Large intestine (tissue), 3 donors: ENCODE data around the gene TMEM179. TPM values are rescaled to one million over a fixed set of nuclear protein-coding genes. Genes with fewer than 3 reads are reported as not detected.

Source experiments
- DNase-seq, 2 donors: peaks; one replicate each; pipeline versions ENCODE4 v3.0.0 to v3.0.0-alpha.2; 2013
- H3K27ac ChIP-seq: one replicate; pipeline ENCODE4 v1.5.1; 2013; ENCODE audit warnings: low read length
- H3K27me3 ChIP-seq: 2 replicates; pipeline ENCODE4 v1.6.1; 2013; ENCODE audit warnings: low read length; ENCODE audit not compliant: control insufficient read depth, insufficient read depth
- H3K36me3 ChIP-seq: 2 replicates; pipeline ENCODE4 v1.6.1; 2013; ENCODE audit warnings: low read length; ENCODE audit not compliant: control insufficient read depth, insufficient read depth
- H3K4me1 ChIP-seq: one replicate; pipeline ENCODE4 v1.6.1; 2013; ENCODE audit warnings: low read length; ENCODE audit not compliant: control insufficient read depth, insufficient read depth
- H3K4me3 ChIP-seq: one replicate; pipeline ENCODE4 v1.5.1; 2013; ENCODE audit warnings: low read length
- H3K9me3 ChIP-seq: one replicate; pipeline ENCODE4 v1.6.1; 2013; ENCODE audit warnings: mild to moderate bottlenecking, low read depth, low read length, moderate library complexity; ENCODE audit not compliant: control insufficient read depth
- WGBS: methylation state at CpG from one replicate; pipeline ENCODE4 v1.1.5; 2013; ENCODE audit warnings: low lambda C conversion rate; ENCODE audit not compliant: insufficient coverage; 5-methylcytosine and 5-hydroxymethylcytosine counted together
- polyA plus RNA-seq: library from polyadenylated mRNA; unstranded; fragments of 120-200 nt; gene quantifications from one replicate; pipeline ENCODE4 v1.2.1, GENCODE V29; 2013

Gene TMEM179
- polyA plus RNA-seq, 1 donor, result 11.8 TPM

- Histone ChIP-seq H3K27ac (no peak overlapping the region), H3K4me1 (no peaks in the 10 kb centered on the region), H3K36me3 (no peaks in the 10 kb centered on the region), H3K27me3 (no peaks in the 10 kb centered on the region), H3K4me3 (no peak overlapping the region), H3K9me3 (no peaks in the 10 kb centered on the region)
- WGBS, result no CpG with 5 or more reads among the region's 18 CpGs
- no peak for DNase-seq
Observed at GRCh38 chr14:104593241-104593701, 11.3 kb downstream of the TMEM179 start.

DNA sequence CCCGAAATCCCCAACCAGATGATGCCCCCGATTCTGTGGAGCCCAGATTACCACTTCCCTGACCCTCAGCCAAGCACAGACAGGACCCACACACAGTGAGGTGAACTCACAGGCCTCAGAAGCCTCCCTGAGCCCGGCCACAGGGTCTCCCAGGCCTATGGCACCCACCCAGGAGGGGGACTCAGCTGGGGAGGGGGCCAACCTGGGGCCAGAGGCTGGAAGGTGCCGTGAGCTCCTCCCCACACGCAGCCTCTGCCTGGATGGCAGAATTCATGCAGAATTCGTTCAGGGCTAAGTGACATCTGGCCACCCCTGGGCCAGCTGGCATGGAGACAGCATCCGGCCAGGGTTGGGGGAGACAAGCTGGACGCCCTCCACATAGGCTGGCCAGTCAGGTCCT lies 11.8 kb downstream of the TMEM179 start:
- DNase-seq, result no peak
- WGBS, result no CpG with 5 or more reads among the region's 8 CpGs
- H3K4me3 ChIP-seq, result no peak overlapping the region
- no peaks in the 10 kb centered on the region for H3K36me3 ChIP-seq
- H3K9me3 ChIP-seq, result no peaks in the 10 kb centered on the region
- H3K27me3 ChIP-seq, result no peaks in the 10 kb centered on the region
- H3K4me1 ChIP-seq, result no peaks in the 10 kb centered on the region
- no peak overlapping the region for H3K27ac ChIP-seq

- Histone ChIP-seq H3K9me3 (no peaks in the 10 kb centered on the region), H3K27ac (no peak overlapping the region), H3K27me3 (no peaks in the 10 kb centered on the region), H3K4me1 (no peaks in the 10 kb centered on the region), H3K4me3 (no peak overlapping the region), H3K36me3 (no peaks in the 10 kb centered on the region)
- no peak for DNase-seq
- WGBS, result 100% methylated on average over 1 of the region's 3 CpGs
Observed at GRCh38 chr14:104592292-104592672, 12.3 kb downstream of the TMEM179 start.

DNA sequence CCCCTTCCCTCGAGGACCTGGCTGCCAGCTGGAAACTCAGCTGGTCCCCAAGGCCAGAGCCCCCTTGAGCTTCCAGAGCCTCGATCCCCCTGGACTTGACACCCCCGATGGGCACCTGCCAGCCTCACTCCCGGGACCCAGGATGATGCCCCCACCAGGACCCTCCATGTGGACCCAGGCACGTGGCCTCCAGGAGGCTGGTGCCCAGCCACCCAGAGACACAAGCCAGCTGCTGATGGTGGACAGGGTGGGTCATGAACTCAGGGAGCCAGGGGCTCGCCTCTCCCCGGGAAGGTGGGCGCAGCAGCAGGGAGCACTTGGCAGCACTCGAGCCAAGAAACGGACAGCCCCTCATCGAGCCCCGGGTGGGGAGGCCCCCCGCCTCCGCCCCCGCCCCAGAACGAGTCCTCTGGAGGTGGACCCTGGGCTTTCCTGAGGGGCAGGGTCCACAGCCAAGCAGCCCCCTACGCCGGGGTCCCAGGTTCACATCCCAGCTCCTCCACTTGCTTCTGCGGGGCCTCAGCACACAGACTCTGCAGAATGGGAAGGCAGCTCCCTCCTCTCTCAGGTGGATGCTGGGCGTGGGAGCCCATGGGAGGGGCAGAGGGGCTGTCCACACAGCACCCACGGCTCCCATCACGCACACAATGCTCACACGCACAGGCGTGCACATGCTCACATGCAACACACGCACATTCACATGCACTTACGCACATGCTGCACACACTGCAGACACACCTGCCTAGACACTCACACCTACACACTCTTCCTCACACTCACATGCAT lies 12.9 kb downstream of the TMEM179 start:
- H3K9me3 ChIP-seq, result no peaks in the 10 kb centered on the region
- DNase-seq, result no peak
- WGBS, result no CpG with 5 or more reads among the region's 26 CpGs
- H3K4me1 ChIP-seq, result no peaks in the 10 kb centered on the region
- no peak overlapping the region for H3K4me3 ChIP-seq
- no peaks in the 10 kb centered on the region for H3K27me3 ChIP-seq
- no peaks in the 10 kb centered on the region for H3K36me3 ChIP-seq
- no peak overlapping the region for H3K27ac ChIP-seq

GRCh38 chr14:104591031-104591430 lies 13.5 kb downstream of the TMEM179 start:
- no peak overlapping the region for H3K27ac ChIP-seq
- H3K36me3 ChIP-seq, result no peaks in the 10 kb centered on the region
- no CpG with 5 or more reads among the region's 7 CpGs for WGBS
- H3K4me3 ChIP-seq, result no peak overlapping the region
- H3K9me3 ChIP-seq, result no peaks in the 10 kb centered on the region
- peaks cover 3% of the 10 kb centered on the region for H3K4me1 ChIP-seq
- H3K27me3 ChIP-seq, result no peaks in the 10 kb centered on the region
- no peak for DNase-seq

DNA sequence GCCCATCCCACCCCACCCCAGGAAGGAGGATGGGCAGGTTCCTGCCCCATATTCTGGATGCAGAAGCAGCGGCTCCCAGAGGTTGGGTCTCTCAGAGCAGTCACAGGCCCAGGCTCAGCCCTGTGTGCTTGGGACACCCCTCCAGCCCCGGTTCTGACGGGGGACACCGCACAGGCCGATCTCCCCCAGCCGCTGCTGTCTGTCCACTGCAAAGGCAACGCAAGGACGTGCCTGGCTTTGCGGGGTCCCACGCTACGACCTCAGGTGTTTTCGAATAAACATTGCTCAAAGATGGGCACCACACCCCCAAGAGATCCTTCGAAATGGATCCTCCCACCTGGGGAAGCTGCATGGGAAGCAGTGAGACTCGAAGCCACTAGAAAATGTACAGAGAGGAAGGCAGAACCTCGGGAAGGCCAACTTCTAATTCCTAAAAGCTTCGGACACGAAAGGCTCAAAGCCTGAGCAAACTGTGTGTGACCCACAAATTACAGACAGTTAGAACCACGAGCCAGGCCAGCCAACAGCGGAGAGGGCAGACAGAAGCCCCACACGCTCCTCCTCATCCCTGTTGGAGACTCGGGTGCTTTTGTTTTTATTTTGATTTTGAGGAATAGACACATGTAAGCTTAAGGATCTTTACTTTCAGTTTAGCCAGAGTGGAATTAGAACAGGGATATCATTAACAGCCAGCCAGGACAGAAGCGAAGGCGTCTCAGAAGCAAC lies 14.2 kb downstream of the TMEM179 start:
- WGBS, result no CpG with 5 or more reads among the region's 23 CpGs
- DNase-seq, result no peak
- Histone ChIP-seq H3K4me1 (peaks cover 3% of the 10 kb centered on the region), H3K27me3 (no peaks in the 10 kb centered on the region), H3K4me3 (no peak overlapping the region), H3K36me3 (no peaks in the 10 kb centered on the region), H3K27ac (no peak overlapping the region), H3K9me3 (no peaks in the 10 kb centered on the region)

- no peaks in the 10 kb centered on the region for H3K36me3 ChIP-seq
- no peak overlapping the region for H3K4me3 ChIP-seq
- DNase-seq, result no peak
- H3K27me3 ChIP-seq, result no peaks in the 10 kb centered on the region
- no peak overlapping the region for H3K27ac ChIP-seq
- H3K4me1 ChIP-seq, result peaks cover 7% of the 10 kb centered on the region
- H3K9me3 ChIP-seq, result no peaks in the 10 kb centered on the region
- WGBS, result no CpG with 5 or more reads among the region's 26 CpGs
Observed at GRCh38 chr14:104589338-104590195, 15.0 kb downstream of the TMEM179 start.

DNA sequence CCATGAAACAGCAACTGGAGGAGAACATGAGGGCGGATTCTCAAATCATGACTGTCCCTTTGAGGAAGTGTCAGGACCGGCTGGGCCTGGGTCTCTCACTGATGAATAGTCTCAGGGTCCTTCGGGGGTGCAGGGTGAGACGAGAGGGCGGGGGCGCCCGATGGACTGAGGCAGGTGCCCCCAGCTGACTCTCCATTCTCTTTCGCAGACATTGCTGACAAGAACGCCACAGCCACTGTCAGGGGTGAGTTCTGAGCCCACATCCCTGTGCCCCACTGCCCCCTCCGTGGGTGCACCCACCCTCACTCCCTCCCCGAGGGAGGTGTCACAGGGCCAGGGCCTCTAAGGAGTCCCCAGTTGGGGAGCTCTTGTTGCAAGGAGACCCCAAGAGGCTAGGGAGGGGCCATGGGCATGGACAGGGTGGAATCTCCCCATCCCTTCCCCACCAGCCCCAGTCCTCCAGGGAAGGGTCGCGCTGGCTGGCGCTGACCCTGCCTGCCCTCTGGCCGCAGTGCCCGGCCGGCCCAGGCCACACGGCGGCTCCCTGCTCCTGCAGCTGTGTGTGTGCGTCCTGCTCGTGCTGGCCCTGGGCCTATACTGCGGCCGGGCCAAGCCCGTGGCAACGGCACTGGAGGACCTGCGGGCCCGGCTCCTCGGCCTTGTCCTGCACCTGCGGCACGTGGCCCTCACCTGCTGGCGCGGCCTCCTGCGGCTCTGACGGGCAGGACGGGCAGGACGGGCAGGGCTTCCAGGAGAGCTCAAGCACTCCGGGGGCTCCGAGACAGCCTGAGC lies 16.3 kb downstream of the TMEM179 start:
- H3K4me1 ChIP-seq, result peaks cover 17% of the 10 kb centered on the region
- H3K4me3 ChIP-seq, result no peak overlapping the region
- no peaks in the 10 kb centered on the region for H3K36me3 ChIP-seq
- no peaks in the 10 kb centered on the region for H3K9me3 ChIP-seq
- no peak overlapping the region for H3K27ac ChIP-seq
- no peak for DNase-seq
- no CpG with 5 or more reads among the region's 38 CpGs for WGBS
- no peaks in the 10 kb centered on the region for H3K27me3 ChIP-seq

GRCh38 chr14:104587641-104588040 lies 16.9 kb downstream of the TMEM179 start:
- H3K9me3 ChIP-seq, result no peaks in the 10 kb centered on the region
- H3K27me3 ChIP-seq, result no peaks in the 10 kb centered on the region
- H3K4me1 ChIP-seq, result peaks cover 22% of the 10 kb centered on the region
- DNase-seq, result no peak
- H3K36me3 ChIP-seq, result no peaks in the 10 kb centered on the region
- no peak overlapping the region for H3K27ac ChIP-seq
- no CpG with 5 or more reads among the region's 19 CpGs for WGBS
- H3K4me3 ChIP-seq, result no peak overlapping the region
